Measurements from ENCODE around the gene SAAL1.

GRCh38 chr11:18054511-18055103, 51.3 kb downstream of the SAAL1 start:
- TF ChIP-seq EZH2 (IDR thresholded peaks at IDR 0.05) = no peak
- TF ChIP-seq POLR2AphosphoS5 (IDR thresholded peaks at IDR 0.05; ENCODE audit: borderline replicate concordance, low read depth, low read length) = no peak

Data from SK-N-MC (cell line).